GM12875 (cell line): ENCODE results near the gene VSIG10L.

Experiments
- H3K4me3 ChIP-seq: one replicate; pipeline ENCODE4 v1.5.1; 2011; ENCODE audit warnings: low read depth, low read length, control low read depth
- CTCF ChIP-seq: IDR thresholded peaks from 2 replicates; pipeline ENCODE4 v1.5.1; 2011; ENCODE audit warnings: low read depth, mild to moderate bottlenecking, control low read depth, inconsistent platforms, low read length, moderate library complexity, borderline replicate concordance; ENCODE audit not compliant: insufficient read depth

VSIG10L gene

GRCh38 chr19:51370230-51370629, 28.3 kb upstream of the VSIG10L start:
- no peak overlapping the region for H3K4me3 ChIP-seq
- TF ChIP-seq CTCF = no peak

GRCh38 chr19:51368366-51369282, 26.7 kb upstream of the VSIG10L start, which contains the start of gene CLDND2:
Gene CLDND2, minus strand, starts transcription at chr19:51369003. Its CDS starts 426 bp downstream, at chr19:51368577.
- H3K4me3 ChIP-seq = peak within 1 kb of the TSS; percentile 71
- TF ChIP-seq CTCF = no peak

GRCh38 chr19:51367565-51368365, 25.8 kb upstream of the VSIG10L start:
- no peak for TF ChIP-seq CTCF
- peak overlapping the region; percentile 73 for H3K4me3 ChIP-seq

- H3K4me3 ChIP-seq = peak overlapping the region; percentile 73
- TF ChIP-seq CTCF = no peak
These were observed 25.3 kb upstream of the VSIG10L start for GRCh38 chr19:51367255-51367564.

GRCh38 chr19:51366389-51367254, 24.7 kb upstream of the VSIG10L start:
- H3K4me3 ChIP-seq = peak overlapping the region; percentile 73
- TF ChIP-seq CTCF = no peak

- peak within 1 kb of the TSS; percentile 73 for H3K4me3 ChIP-seq
- no peak for TF ChIP-seq CTCF
These were observed 24.0 kb upstream of the VSIG10L start, which contains the start of gene ETFB for GRCh38 chr19:51365965-51366388. Gene ETFB, minus strand, starts transcription at chr19:51366388. Its CDS starts 62 bp downstream, at chr19:51366326.
